Measurements from ENCODE around the gene USP3.
A peak's percentile ranks its signal among the peaks of the same experiment; 100 is the strongest.

The USP3 gene

GRCh38 chr15:63600616-63601025 lies 96.2 kb downstream of the USP3 start:
- Histone ChIP-seq H3K36me3 (ENCODE audit: insufficient read depth, low read length) (no peaks in the 10 kb centered on the region), H3K9me2 (replicated peaks; ENCODE audit: low read depth, low read length) (no peaks in the 10 kb centered on the region), H3K27me3 (ENCODE audit: insufficient read depth, low read length, poor library complexity, severe bottlenecking) (no peaks in the 10 kb centered on the region), H3K4me3 (ENCODE audit: low read length, poor library complexity, severe bottlenecking) (peak overlapping the region; percentile 84), H3K9ac (ENCODE audit: low read depth, low read length, poor library complexity, severe bottlenecking) (peak overlapping the region; percentile 95), H3K4me1 (ENCODE audit: insufficient read depth, low read length, poor library complexity, severe bottlenecking) (peaks cover 36% of the 10 kb centered on the region), H3K79me2 (ENCODE audit: insufficient read depth, low read length) (peaks cover 12% of the 10 kb centered on the region), H4K20me1 (ENCODE audit: insufficient read depth, low read length, poor library complexity, severe bottlenecking) (no peaks in the 10 kb centered on the region), H3F3A (ENCODE audit: low read depth) (no peaks in the 10 kb centered on the region), H3K9me3 (ENCODE audit: insufficient read depth, low read depth, low read length) (no peaks in the 10 kb centered on the region), H3K4me2 (ENCODE audit: low read depth, low read length, poor library complexity, severe bottlenecking) (peak overlapping the region; percentile 94), H2AFZ (ENCODE audit: low read length) (peak overlapping the region; percentile 92)
- TF ChIP-seq CTCF (conservative IDR thresholded peaks at IDR 0.05; ENCODE audit: low read length), result no peak
- no peak for TF ChIP-seq EZH2phosphoT487 (IDR thresholded peaks at IDR 0.05; ENCODE audit: borderline replicate concordance)

GRCh38 chr15:63601026-63601703 lies 96.8 kb downstream of the USP3 start:
- Histone ChIP-seq H3F3A (ENCODE audit: low read depth) (no peaks in the 10 kb centered on the region), H3K9me2 (replicated peaks; ENCODE audit: low read depth, low read length) (no peaks in the 10 kb centered on the region), H3K79me2 (ENCODE audit: insufficient read depth, low read length) (peaks cover 12% of the 10 kb centered on the region), H3K4me1 (ENCODE audit: insufficient read depth, low read length, poor library complexity, severe bottlenecking) (peaks cover 36% of the 10 kb centered on the region), H3K4me3 (ENCODE audit: low read length, poor library complexity, severe bottlenecking) (peak overlapping the region; percentile 84), H3K27me3 (ENCODE audit: insufficient read depth, low read length, poor library complexity, severe bottlenecking) (no peaks in the 10 kb centered on the region), H3K36me3 (ENCODE audit: insufficient read depth, low read length) (no peaks in the 10 kb centered on the region), H4K20me1 (ENCODE audit: insufficient read depth, low read length, poor library complexity, severe bottlenecking) (no peaks in the 10 kb centered on the region), H2AFZ (ENCODE audit: low read length) (peak overlapping the region; percentile 90), H3K9me3 (ENCODE audit: insufficient read depth, low read depth, low read length) (no peaks in the 10 kb centered on the region), H3K9ac (ENCODE audit: low read depth, low read length, poor library complexity, severe bottlenecking) (peak overlapping the region; percentile 93), H3K4me2 (ENCODE audit: low read depth, low read length, poor library complexity, severe bottlenecking) (peak overlapping the region; percentile 85)
- TF ChIP-seq EZH2phosphoT487 (IDR thresholded peaks at IDR 0.05; ENCODE audit: borderline replicate concordance) (no peak), CTCF (conservative IDR thresholded peaks at IDR 0.05; ENCODE audit: low read length) (no peak)

GRCh38 chr15:63601704-63602185 lies 97.4 kb downstream of the USP3 start:
- no peaks in the 10 kb centered on the region for H3F3A ChIP-seq (ENCODE audit: low read depth)
- peak overlapping the region; percentile 93 for H3K9ac ChIP-seq (ENCODE audit: low read depth, low read length, poor library complexity, severe bottlenecking)
- peaks cover 36% of the 10 kb centered on the region for H3K4me1 ChIP-seq (ENCODE audit: insufficient read depth, low read length, poor library complexity, severe bottlenecking)
- H3K9me2 ChIP-seq (replicated peaks; ENCODE audit: low read depth, low read length), result no peaks in the 10 kb centered on the region
- peak overlapping the region; percentile 90 for H2AFZ ChIP-seq (ENCODE audit: low read length)
- no peak for TF ChIP-seq CTCF (conservative IDR thresholded peaks at IDR 0.05; ENCODE audit: low read length)
- TF ChIP-seq EZH2phosphoT487 (IDR thresholded peaks at IDR 0.05; ENCODE audit: borderline replicate concordance), result no peak
- H3K36me3 ChIP-seq (ENCODE audit: insufficient read depth, low read length), result no peaks in the 10 kb centered on the region
- H4K20me1 ChIP-seq (ENCODE audit: insufficient read depth, low read length, poor library complexity, severe bottlenecking), result no peaks in the 10 kb centered on the region
- no peaks in the 10 kb centered on the region for H3K27me3 ChIP-seq (ENCODE audit: insufficient read depth, low read length, poor library complexity, severe bottlenecking)
- peaks cover 12% of the 10 kb centered on the region for H3K79me2 ChIP-seq (ENCODE audit: insufficient read depth, low read length)
- no peaks in the 10 kb centered on the region for H3K9me3 ChIP-seq (ENCODE audit: insufficient read depth, low read depth, low read length)
- H3K4me2 ChIP-seq (ENCODE audit: low read depth, low read length, poor library complexity, severe bottlenecking), result peak overlapping the region; percentile 85
- H3K4me3 ChIP-seq (ENCODE audit: low read length, poor library complexity, severe bottlenecking), result peak overlapping the region; percentile 84
